GM12864 (cell line): Measurements from ENCODE around the gene LETM1.
A peak's percentile ranks its signal among the peaks of the same experiment; 100 is the strongest.

ENCODE experiments used
- DNase-seq: peaks from one replicate; pipeline ENCODE4 v3.0.0-alpha.2; 2011; ENCODE audit warnings: low read depth
- H3K4me3 ChIP-seq: 2 replicates; pipeline ENCODE4 v1.5.1; 2011; ENCODE audit warnings: mild to moderate bottlenecking, low read depth, low read length, control low read depth
- CTCF ChIP-seq: IDR thresholded peaks from 2 replicates; pipeline ENCODE4 v1.5.1; 2011; ENCODE audit warnings: low read depth, mild to moderate bottlenecking, moderate library complexity, low read length, control low read depth, inconsistent platforms; ENCODE audit errors: missing control alignments

LETM1 gene

GRCh38 chr4:1873776-1874175 is 17.8 kb upstream of the LETM1 start:
- no peak for TF ChIP-seq CTCF
- DNase-seq = no peak
- peak overlapping the region; percentile 70; the same call in 1 of the 2 replicates for H3K4me3 ChIP-seq

DNA sequence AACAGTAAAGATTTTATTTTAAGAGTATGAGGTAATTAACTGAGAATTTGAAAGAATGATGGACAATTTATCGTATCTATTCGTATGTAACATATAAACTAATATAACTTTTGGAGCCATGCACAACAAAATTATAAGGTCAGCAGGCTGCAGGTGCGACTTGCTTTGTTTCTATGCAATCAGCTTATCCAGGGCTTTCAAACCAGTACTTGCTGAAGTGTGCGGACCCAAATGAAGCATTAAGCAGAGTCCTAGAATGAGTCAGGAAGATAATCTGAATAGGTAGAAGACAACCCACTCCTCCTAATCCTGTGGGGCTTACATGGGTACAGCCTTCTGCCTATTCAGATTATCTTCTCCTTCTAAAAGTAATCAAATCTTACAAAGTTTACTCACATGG is 17.3 kb upstream of the LETM1 start:
- H3K4me3 ChIP-seq = peak overlapping the region; percentile 70
- no peak for DNase-seq
- TF ChIP-seq CTCF = no peak

- H3K4me3 ChIP-seq = peak overlapping the region; percentile 70
- TF ChIP-seq CTCF = no peak
- peak; percentile 55 for DNase-seq
Observed at GRCh38 chr4:1872870-1873269, 16.9 kb upstream of the LETM1 start.

GRCh38 chr4:1871471-1872021 is 15.6 kb upstream of the LETM1 start:
- DNase-seq = no peak
- peak overlapping the region; percentile 70 for H3K4me3 ChIP-seq
- TF ChIP-seq CTCF = no peak

GRCh38 chr4:1870578-1871443 is 14.9 kb upstream of the LETM1 start, which contains the start of gene NSD2:
NSD2 (plus strand) TSS chr4:1871393; CDS start chr4:1900655, 29,262 bp downstream.
- TF ChIP-seq CTCF = no peak
- peak; percentile 44 for DNase-seq
- peak within 1 kb of the TSS; percentile 90 for H3K4me3 ChIP-seq

GRCh38 chr4:1870328-1870577 is 14.3 kb upstream of the LETM1 start:
- DNase-seq = peak; percentile 53
- no peak for TF ChIP-seq CTCF
- peak overlapping the region; percentile 90 for H3K4me3 ChIP-seq
